ENCODE measurements around the gene C1orf159. TPM values are rescaled to one million over a fixed set of nuclear protein-coding genes. Genes with fewer than 3 reads are reported as not detected.

C1orf159 gene
- total and polyA plus RNA-seq, 10 of the 15 experiments (the other 5 are each of a cell fraction or from before 2014, with no cell fraction given): 0.11 to 23.4 (median 8.0) TPM

GRCh38 chr1:1033009-1033587 lies 82.8 kb downstream of the C1orf159 start (continued):
- peak; percentile 89 for TF ChIP-seq ATF7 (IDR thresholded peaks at IDR 0.05; ENCODE audit: low read depth)
- no peak for TF ChIP-seq EZH2 (IDR thresholded peaks at IDR 0.05; ENCODE audit: borderline replicate concordance, control insufficient read depth, low read depth, low read length)
- no peak for TF ChIP-seq NR2C2 (IDR thresholded peaks at IDR 0.05; ENCODE audit: borderline replicate concordance, control insufficient read depth, insufficient read length, low read depth)
- TF ChIP-seq SRF (IDR thresholded peaks at IDR 0.05; ENCODE audit: low read depth in 2 of 2, low read length in 2 of 2): no peak
- peak; percentile 85 for TF ChIP-seq ZNF217 (IDR thresholded peaks at IDR 0.05)
- no peak for TF ChIP-seq WRNIP1 (IDR thresholded peaks at IDR 0.05; ENCODE audit: borderline replicate concordance, low read depth, low read length)
- TF ChIP-seq POLR2AphosphoS5 (IDR thresholded peaks at IDR 0.05; ENCODE audit: low read length): 0 out of 2 replicates have a peak, but pooled peaks have one; percentile 25
- TF ChIP-seq PAX5 (IDR thresholded peaks at IDR 0.05; ENCODE audit: borderline replicate concordance, low read depth, low read length): peak; percentile 64; the same call in 1 of the 2 replicates
- no peak for TF ChIP-seq ATF2 (IDR thresholded peaks at IDR 0.05; ENCODE audit: low read length)
- TF ChIP-seq PBX3 (IDR thresholded peaks at IDR 0.05; ENCODE audit: insufficient replicate concordance, low read depth, low read length): peak; percentile 94
- no peak for TF ChIP-seq NRF1 (conservative IDR thresholded peaks at IDR 0.05; ENCODE audit: low read depth, low read length)
- no peak for TF ChIP-seq ASH2L (IDR thresholded peaks at IDR 0.05; ENCODE audit: borderline replicate concordance, low read depth)
- TF ChIP-seq SMC3 (IDR thresholded peaks at IDR 0.05; ENCODE audit: borderline replicate concordance, low read length): peak; percentile 59
- peak; percentile 87 for TF ChIP-seq LARP7 (IDR thresholded peaks at IDR 0.05)
- no peak for TF ChIP-seq MLLT1 (IDR thresholded peaks at IDR 0.05)
- no peak for TF ChIP-seq GABPA (IDR thresholded peaks at IDR 0.05; ENCODE audit: low read depth)
- TF ChIP-seq SPI1 (IDR thresholded peaks at IDR 0.05; ENCODE audit: borderline replicate concordance, insufficient read depth, low read depth, low read length): no peak
- TF ChIP-seq HDAC2 (IDR thresholded peaks at IDR 0.05): no peak
- TF ChIP-seq TAF1 (IDR thresholded peaks at IDR 0.05; ENCODE audit: borderline replicate concordance, low read depth, low read length): no peak
- TF ChIP-seq ETV6 (conservative IDR thresholded peaks at IDR 0.05 in 1 of 2, IDR thresholded peaks at IDR 0.05 in 1 of 2; ENCODE audit: borderline replicate concordance in 1 of 2, low read depth in 1 of 2): no peak
- peak; percentile 80 to 97 (median 84) for TF ChIP-seq CTCF (IDR thresholded peaks at IDR 0.05 in 2 of 3, conservative IDR thresholded peaks at IDR 0.05 in 1 of 3; ENCODE audit: control insufficient read depth in 2 of 3, extremely low read depth in 1 of 3, insufficient read depth in 1 of 3, low read depth in 3 of 3, low read length in 3 of 3)
- peak; percentile 71 for TF ChIP-seq KLF5 (IDR thresholded peaks at IDR 0.05; ENCODE audit: partially characterized antibody)
- TF ChIP-seq MXI1 (IDR thresholded peaks at IDR 0.05; ENCODE audit: low read depth, low read length): no peak

All from GM12878 (cell line).